ENCODE results near the gene SAP30BP. TPM values are rescaled to one million over a fixed set of nuclear protein-coding genes. Genes with fewer than 3 reads are reported as not detected.

SAP30BP gene
- total RNA-seq, 1 donor from 2014 or later: 59.9 TPM

- no peak for DNase-seq (ENCODE audit: low spot score)
- no peak for TF ChIP-seq CTCF (IDR thresholded peaks at IDR 0.05)
- H3K9me3 Mint-ChIP-seq (ENCODE audit: low read depth): no peaks in the 10 kb centered on the region
- peaks cover 27% of the 10 kb centered on the region for H3K36me3 Mint-ChIP-seq (ENCODE audit: low read depth)
- peak overlapping the region; percentile 7 for H3K4me3 Mint-ChIP-seq (ENCODE audit: unreplicated experiment)
- peaks cover 79% of the 10 kb centered on the region for H3K4me1 Mint-ChIP-seq (ENCODE audit: low read depth)
- H3K27ac Mint-ChIP-seq (ENCODE audit: unreplicated experiment): peak overlapping the region; percentile 38
- H3K27me3 Mint-ChIP-seq (ENCODE audit: low read depth): no peaks in the 10 kb centered on the region
Observed at GRCh38 chr17:75697651-75698291, 30.6 kb downstream of the SAP30BP start.

- Mint-ChIP-seq H3K4me1 (ENCODE audit: low read depth) (peaks cover 70% of the 10 kb centered on the region), H3K9me3 (ENCODE audit: low read depth) (no peaks in the 10 kb centered on the region), H3K36me3 (ENCODE audit: low read depth) (peaks cover 29% of the 10 kb centered on the region), H3K27me3 (ENCODE audit: low read depth) (no peaks in the 10 kb centered on the region), H3K27ac (ENCODE audit: unreplicated experiment) (no peak overlapping the region), H3K4me3 (ENCODE audit: unreplicated experiment) (no peak overlapping the region)
- no peak for DNase-seq (ENCODE audit: low spot score)
- no peak for TF ChIP-seq CTCF (IDR thresholded peaks at IDR 0.05)
Observed at GRCh38 chr17:75698659-75699058, 31.5 kb downstream of the SAP30BP start.

- no peak for DNase-seq (ENCODE audit: low spot score)
- no peaks in the 10 kb centered on the region for H3K27me3 Mint-ChIP-seq (ENCODE audit: low read depth)
- TF ChIP-seq CTCF (IDR thresholded peaks at IDR 0.05): no peak
- no peaks in the 10 kb centered on the region for H3K9me3 Mint-ChIP-seq (ENCODE audit: low read depth)
- H3K4me1 Mint-ChIP-seq (ENCODE audit: low read depth): peaks cover 45% of the 10 kb centered on the region
- H3K36me3 Mint-ChIP-seq (ENCODE audit: low read depth): peaks cover 35% of the 10 kb centered on the region
- peak overlapping the region; percentile 94 for H3K27ac Mint-ChIP-seq (ENCODE audit: unreplicated experiment)
- no peak overlapping the region for H3K4me3 Mint-ChIP-seq (ENCODE audit: unreplicated experiment)
Observed at GRCh38 chr17:75701288-75701687, 34.1 kb downstream of the SAP30BP start.

GRCh38 chr17:75703191-75703590 is 36.1 kb downstream of the SAP30BP start:
- Mint-ChIP-seq H3K36me3 (ENCODE audit: low read depth) (peaks cover 46% of the 10 kb centered on the region), H3K4me1 (ENCODE audit: low read depth) (peaks cover 41% of the 10 kb centered on the region), H3K4me3 (ENCODE audit: unreplicated experiment) (no peak overlapping the region), H3K9me3 (ENCODE audit: low read depth) (no peaks in the 10 kb centered on the region), H3K27me3 (ENCODE audit: low read depth) (no peaks in the 10 kb centered on the region), H3K27ac (ENCODE audit: unreplicated experiment) (no peak overlapping the region)
- no peak for TF ChIP-seq CTCF (IDR thresholded peaks at IDR 0.05)
- DNase-seq (ENCODE audit: low spot score): no peak

GRCh38 chr17:75703591-75703990 is 36.5 kb downstream of the SAP30BP start:
- Mint-ChIP-seq H3K27ac (ENCODE audit: unreplicated experiment) (no peak overlapping the region), H3K36me3 (ENCODE audit: low read depth) (peaks cover 50% of the 10 kb centered on the region), H3K4me1 (ENCODE audit: low read depth) (peaks cover 39% of the 10 kb centered on the region), H3K27me3 (ENCODE audit: low read depth) (no peaks in the 10 kb centered on the region), H3K9me3 (ENCODE audit: low read depth) (no peaks in the 10 kb centered on the region), H3K4me3 (ENCODE audit: unreplicated experiment) (no peak overlapping the region)
- no peak for DNase-seq (ENCODE audit: low spot score)
- TF ChIP-seq CTCF (IDR thresholded peaks at IDR 0.05): no peak
